NCI-H1417 (cell line): ENCODE results near the gene NADK.
A peak's percentile ranks its signal among the peaks of the same experiment; 100 is the strongest.

ENCODE experiments used
- DNase-seq, 3 experiments: peaks; one replicate each; lab custom pipeline; 2025; lab: John Stamatoyannopoulos, UW

The NADK gene

GRCh38 chr1:1786836-1787605 lies 8.8 kb upstream of the NADK start:
- DNase-seq: no peak

DNA sequence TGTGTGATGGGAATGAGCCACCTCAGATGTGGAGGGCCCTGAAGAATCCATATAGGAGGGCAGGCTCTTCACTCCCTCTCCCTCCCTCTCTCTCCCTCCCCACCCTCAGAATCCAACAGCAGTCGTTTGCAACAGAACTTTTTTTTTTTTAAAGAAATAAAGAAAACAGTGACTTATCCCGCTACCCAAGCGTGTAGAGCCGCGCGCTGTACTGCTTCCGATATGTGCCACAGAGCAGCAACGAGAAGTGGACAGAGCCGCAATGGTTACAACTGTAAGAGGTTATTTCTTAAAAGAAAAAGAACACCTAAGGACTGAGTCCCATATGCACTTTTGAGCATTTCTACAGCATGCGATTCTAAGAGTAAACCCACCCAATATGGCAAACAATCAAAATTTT lies 7.4 kb upstream of the NADK start:
- DNase-seq: no peak

- DNase-seq: no peak
Measured at GRCh38 chr1:1784933-1785332, 6.7 kb upstream of the NADK start.

DNA sequence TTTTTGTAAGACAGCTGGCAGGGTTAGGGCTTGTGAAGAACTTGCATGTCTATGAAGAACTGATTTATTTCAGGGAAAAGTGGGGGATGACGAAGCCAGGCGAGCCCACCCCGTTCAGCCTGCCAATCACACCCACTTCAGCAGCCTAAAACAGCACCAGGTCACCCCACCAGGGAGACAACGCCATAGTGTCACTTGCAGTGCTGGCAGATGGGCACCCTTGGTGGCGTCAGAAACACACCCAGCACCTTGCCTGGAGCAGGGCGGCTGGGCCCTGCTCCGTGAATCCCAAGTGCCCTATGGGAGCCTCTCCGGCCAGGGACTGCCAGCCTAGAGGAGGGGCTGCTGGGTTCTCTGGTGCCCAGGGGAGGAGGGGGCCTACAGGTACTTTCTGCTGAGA lies 5.0 kb upstream of the NADK start:
- DNase-seq: no peak

- DNase-seq: peak; percentile 64 to 77 (median 75)
Measured at GRCh38 chr1:1782399-1783221, 4.3 kb upstream of the NADK start.

- DNase-seq: peak in 1 of 3 experiments; percentile 15
Measured at GRCh38 chr1:1781526-1781903, 3.2 kb upstream of the NADK start.

- DNase-seq: no peak
Measured at GRCh38 chr1:1780598-1781525, 2.6 kb upstream of the NADK start.

GRCh38 chr1:1779691-1780597 lies 1.7 kb upstream of the NADK start:
- DNase-seq: no peak

- DNase-seq: no peak
Measured at GRCh38 chr1:1779320-1779675, 1.0 kb upstream of the NADK start.

DNA sequence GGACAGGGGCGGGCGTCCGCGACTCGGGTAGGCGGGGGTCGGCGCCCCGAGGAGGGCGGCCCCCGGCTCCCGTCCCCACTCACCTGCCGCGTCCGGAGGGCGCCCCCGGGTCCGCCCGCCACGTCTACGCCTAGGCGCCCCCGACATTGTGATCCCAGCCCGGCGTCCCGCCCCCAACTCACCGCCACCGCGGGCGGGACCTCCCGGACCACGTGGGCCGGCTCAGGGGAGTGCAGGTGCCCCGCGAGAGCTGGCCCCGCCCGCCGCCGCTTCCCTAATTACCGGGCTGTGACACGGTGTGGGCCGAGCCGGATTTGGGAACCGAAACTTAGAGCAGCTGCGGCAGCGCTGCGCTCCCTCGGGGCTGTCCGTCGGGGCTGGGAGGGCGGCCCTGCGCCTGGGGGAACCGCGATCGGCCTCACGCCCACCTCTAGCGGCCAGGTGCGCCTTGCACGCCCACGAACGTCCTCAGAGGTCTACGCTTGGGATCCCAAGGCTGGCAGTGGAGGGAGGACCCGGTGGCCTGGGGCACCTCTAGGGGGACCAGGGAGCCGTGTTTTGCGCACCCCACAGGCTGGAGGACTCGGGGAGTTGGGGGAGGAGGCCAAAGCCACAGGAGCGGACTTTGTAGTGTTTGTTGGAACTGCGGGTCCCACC lies 521 bp upstream of the NADK start:
- peak; percentile 64 to 73 (median 70) for DNase-seq

DNA sequence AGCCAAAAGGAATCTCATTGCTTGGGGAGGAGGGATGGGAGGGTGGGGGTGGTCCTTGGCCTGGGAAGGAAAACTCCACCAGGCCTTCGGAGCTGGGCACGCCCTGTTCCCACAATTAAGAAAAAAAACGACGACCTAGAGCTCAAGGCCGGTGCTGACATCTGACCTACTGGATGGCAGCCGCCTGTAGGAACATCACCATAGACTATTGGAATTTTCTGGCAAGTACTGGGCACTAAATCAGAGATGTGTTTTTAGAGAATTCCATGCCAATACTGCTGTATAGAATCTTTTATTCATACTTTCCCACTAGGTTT lies 729 bp downstream of the NADK start:
- DNase-seq: peak in 1 of 3 experiments; percentile 27

DNA sequence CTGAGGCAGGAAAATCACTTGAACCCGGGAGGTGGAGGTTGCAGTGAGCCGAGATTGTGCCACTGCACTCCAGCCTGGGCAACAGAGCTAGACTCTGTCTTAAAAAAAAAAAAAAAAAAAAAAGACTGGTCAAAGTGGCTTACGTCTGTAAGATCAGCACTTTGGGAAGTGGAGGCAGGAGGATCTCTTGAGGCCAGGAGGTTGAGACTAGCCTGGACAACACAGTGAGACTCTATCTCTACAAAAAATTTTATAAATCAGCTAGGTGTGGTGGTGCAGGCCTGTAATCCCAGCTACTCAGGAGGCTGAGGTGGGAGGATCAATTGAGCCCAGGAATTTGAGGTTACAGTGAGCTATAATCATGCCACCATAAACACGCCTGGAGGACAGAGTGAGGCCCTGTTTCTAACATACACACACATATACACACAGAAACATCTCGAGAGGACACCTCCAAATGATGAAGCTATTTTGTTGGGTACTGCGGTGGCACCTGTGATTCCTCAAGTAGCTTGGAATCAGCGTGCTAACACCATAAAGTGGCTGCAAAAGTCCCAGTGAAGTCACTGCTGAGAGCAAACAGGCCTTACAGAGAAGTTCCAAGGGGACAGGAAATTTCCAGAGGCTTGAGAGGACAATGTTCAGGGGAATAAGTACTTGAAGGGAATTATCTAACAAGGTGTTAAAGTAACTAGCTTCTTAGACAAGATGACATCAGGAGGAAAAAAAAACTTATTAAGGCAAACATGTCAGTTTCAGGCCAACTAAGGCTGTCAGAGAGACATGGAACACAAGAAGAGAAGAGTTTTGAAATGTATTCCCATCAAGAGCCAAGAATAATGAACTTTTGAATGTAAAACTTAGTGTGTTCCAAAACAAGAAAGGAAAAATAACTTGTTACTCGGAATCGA lies 1.3 kb downstream of the NADK start:
- no peak for DNase-seq

DNA sequence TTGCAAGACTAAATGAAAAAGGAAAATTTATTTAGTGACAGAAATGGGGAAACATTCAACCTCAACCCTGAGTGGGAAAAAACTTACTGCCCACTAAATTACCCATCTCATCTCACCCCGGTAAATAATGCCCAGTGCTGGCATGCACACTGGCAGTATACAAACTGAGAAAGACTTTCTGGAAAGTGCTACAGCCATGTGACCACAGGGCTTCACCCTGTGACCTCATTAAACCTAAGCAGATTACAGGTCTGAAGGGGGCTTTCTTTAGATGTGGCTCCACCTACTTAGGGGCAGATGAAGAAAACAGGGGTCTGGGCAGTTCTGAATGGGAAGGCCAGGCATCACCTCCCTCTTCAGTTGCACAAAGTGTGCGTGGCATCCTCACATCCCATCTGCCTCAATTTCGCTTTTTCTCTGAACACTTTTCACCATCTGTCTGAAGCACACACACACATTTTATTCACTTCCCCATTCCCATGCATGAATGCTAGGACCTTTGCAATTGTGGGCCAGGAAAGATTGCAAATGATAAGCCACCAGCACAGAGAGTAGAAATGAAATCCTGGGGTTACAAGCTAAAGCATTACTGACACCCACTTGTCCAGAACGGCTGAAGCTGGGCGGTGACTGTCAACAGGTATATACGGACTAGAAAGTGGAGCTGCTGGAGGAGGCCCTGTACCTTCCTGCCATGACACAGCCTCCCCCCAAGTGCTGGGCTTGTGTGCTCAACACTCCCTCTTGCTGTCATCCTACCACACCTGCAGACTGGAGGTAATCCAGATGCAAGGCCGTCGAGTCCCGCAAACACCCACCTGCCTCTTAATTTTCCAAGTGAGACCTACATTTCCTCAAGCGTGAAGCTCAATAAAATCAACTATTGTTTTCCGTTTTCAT lies 2.7 kb downstream of the NADK start:
- no peak for DNase-seq

DNA sequence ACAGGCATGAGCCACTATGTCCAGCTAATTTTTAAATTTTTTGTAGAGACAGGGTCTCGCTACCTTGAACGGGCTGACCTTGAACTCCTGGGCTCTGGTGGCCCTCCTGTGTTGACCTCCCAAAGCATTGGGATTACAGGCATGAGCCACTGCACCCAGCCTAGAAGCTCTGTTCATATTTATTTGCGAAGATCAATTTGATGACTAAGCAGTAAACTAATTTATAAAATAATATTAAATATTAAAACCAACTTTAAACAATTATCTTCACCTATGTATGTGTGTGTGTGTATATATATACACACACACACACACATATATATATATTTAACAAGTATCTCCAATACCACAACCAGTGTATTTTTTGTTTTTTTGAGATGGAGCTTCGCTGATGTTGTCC lies 4.4 kb downstream of the NADK start:
- DNase-seq: no peak

GRCh38 chr1:1771096-1771495 lies 7.2 kb downstream of the NADK start:
- no peak for DNase-seq

GRCh38 chr1:1770102-1770501 lies 8.2 kb downstream of the NADK start:
- no peak for DNase-seq

GRCh38 chr1:1768249-1768992 lies 9.8 kb downstream of the NADK start:
- DNase-seq: no peak

DNA sequence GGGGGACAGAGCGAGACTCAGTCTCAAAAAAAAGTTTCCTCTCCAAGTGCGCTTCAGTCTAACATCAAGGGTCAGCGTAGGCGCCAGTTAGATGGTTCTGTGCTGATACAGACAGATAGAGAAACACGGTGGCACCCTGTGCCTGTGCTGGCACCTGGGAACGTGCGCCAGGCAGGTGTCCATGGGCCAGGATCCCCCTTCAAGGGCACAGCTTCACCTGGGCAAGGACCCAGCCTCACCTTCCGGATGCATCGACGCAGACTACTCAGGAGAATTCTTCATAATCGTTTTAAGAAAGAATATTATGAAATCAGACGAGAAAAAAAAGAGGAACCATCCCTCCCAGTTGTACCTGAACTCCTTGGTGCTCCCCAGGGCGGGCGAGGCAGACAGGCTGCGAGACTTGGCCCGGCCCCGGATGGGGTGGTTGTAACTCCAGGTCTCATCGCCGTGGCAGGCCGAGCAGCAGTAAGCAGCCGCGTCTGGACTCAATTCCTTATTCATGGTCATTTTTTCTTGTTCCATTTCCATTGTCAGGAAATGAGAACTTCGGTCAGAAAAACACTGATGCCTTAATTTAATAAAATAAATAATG lies 13.3 kb downstream of the NADK start:
- no peak for DNase-seq
